Pancreas (tissue), 10 donors: ENCODE data around the gene SNX7. TPM values are rescaled to one million over a fixed set of nuclear protein-coding genes. Genes with fewer than 3 reads are reported as not detected.

Experiments used
- ATAC-seq, 4 donors: fragments of 200-7000 bp; cut with Tn5 transposase; one replicate each; pipeline versions ENCODE4 v1.8.0 to v1.9.1; 2020; ENCODE audit warnings: mild to moderate bottlenecking in 4 of 4, moderate library complexity in 4 of 4
- DNase-seq, 6 donors: peaks; one replicate each; pipeline ENCODE4 v3.0.0-alpha.2; 2020
- FAIRE-seq: peaks from 2 replicates; lab custom pipeline; 2012; peaks lifted over from hg19 to GRCh38; lab: Jason Lieb, UNC
- H3K27ac ChIP-seq, 4 donors: fragments of 200-600 bp; sonication (generic); 1 replicate in 3 of 4; 2 replicates in 1 of 4; pipeline versions ENCODE4 v1.5.0 to v1.8.0; 2020
- H3K27me3 ChIP-seq, 4 donors: fragments of 200-600 bp; one replicate each; pipeline ENCODE4 v1.8.0; 2021
- H3K36me3 ChIP-seq, 3 donors: fragments of 200-600 bp; sonication (generic) in 1 of 3; one replicate each; pipeline versions ENCODE4 v1.5.0 to v1.8.0; 2020 to 2021
- H3K4me1 ChIP-seq, 3 donors: fragments of 200-600 bp; one replicate each; pipeline ENCODE4 v1.8.0; 2021
- H3K4me3 ChIP-seq, 4 donors: fragments of 200-600 bp; sonication (generic) in 2 of 4; one replicate each; pipeline versions ENCODE4 v1.5.0 to v1.8.0; 2020 to 2021
- H3K9me3 ChIP-seq, 4 donors: fragments of 200-600 bp; one replicate each; pipeline ENCODE4 v1.8.0; 2021
- WGBS, 2 donors: extraction: QIAGEN DNeasy Blood & Tissue Kit; methylation state at CpG; one replicate each; pipeline ENCODE4 v1.1.7; 2013; 5-methylcytosine and 5-hydroxymethylcytosine counted together
- intact Hi-C, 3 donors: fragments of 100-400 bp; cut with DNase I; formaldehyde crosslinking; loops; one replicate each; pipeline versions ENCODE4 v1.11.1 to v1.14.2; 2022
- polyA plus RNA-seq, 2 donors: library from polyadenylated mRNA; stranded (reverse); fragments of 200-250 nt; gene quantifications; one replicate each; pipeline ENCODE4 v1.2.3, GENCODE V29; 2013
- total RNA-seq, 6 donors: library from RNA; stranded (reverse); fragmentation: NEBNext Ultra II Directional in 4 of 6; extraction: Animal tissue kit (Norgen Biotek cat#: 25700) in 4 of 6; gene quantifications; one replicate each; pipeline versions ENCODE4 v1.2.1 to v1.2.4, GENCODE V29; 2021 to 2023
- TF ChIP-seq, protein P1 (sequence below), 4 donors: fragments of 200-600 bp; sonication (generic) in 3 of 4; IDR thresholded peaks; one replicate each; pipeline versions ENCODE4 v1.5.0 to v1.8.0; 2021; ENCODE audit warnings: antibody characterized with exemption in 4 of 4
- donor health status: healthy with polysubstance abuse.
- donor health status: DM: no; HTN: no; CAD: no; lungs with moderate emphysema.
- donor health status: DM: no; HTN: no; CAD: no.
- donor health status: control.
- donor health status: control.
- donor health status: Bipolar disorder and iron deficiency.
- donor health status: DM: yes; HTN: yes; CAD: no.
- donor health status: DM: no; HTN: no; CAD: no.
- donor health status: DM: no; HTN: no; CAD: no.
- donor health status: DM: yes; HTN: yes; CAD: no.

SNX7 gene
- total and polyA plus RNA-seq, 8 donors = 3.2 to 18.3 (median 9.1) TPM

DNA sequence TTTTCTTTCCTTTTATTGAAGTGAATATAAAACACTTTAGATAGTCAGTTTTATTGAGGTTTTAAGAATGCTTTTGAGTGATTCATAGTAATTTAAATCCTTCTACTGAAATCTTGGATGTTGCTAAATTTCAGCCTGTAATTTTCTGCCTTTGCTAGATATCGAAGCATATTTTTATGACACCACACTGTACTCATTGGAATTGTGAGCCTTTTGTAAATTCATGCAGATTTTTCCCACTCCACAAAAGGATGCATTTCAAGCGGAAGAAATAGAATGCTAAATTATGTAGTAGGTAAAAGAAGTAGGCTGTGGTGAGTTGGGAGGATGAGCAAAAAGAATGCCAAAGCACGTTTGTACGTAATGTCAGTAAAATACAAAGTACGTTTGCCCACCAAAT lies 13.8 kb downstream of the SNX7 start:
- TF ChIP-seq, protein P1, sequence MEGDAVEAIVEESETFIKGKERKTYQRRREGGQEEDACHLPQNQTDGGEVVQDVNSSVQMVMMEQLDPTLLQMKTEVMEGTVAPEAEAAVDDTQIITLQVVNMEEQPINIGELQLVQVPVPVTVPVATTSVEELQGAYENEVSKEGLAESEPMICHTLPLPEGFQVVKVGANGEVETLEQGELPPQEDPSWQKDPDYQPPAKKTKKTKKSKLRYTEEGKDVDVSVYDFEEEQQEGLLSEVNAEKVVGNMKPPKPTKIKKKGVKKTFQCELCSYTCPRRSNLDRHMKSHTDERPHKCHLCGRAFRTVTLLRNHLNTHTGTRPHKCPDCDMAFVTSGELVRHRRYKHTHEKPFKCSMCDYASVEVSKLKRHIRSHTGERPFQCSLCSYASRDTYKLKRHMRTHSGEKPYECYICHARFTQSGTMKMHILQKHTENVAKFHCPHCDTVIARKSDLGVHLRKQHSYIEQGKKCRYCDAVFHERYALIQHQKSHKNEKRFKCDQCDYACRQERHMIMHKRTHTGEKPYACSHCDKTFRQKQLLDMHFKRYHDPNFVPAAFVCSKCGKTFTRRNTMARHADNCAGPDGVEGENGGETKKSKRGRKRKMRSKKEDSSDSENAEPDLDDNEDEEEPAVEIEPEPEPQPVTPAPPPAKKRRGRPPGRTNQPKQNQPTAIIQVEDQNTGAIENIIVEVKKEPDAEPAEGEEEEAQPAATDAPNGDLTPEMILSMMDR (IDR thresholded peaks at IDR 0.05) = no peak
- intact Hi-C loops = no loop called here
- Histone ChIP-seq H3K36me3 (no peaks in the 10 kb centered on the region), H3K4me1 (no peaks in the 10 kb centered on the region), H3K27ac (no peak overlapping the region), H3K27me3 (no peaks in the 10 kb centered on the region), H3K4me3 (no peak overlapping the region), H3K9me3 (no peaks in the 10 kb centered on the region)
- FAIRE-seq = no peak
- WGBS, 2 donors = 94% methylated on average over 5 of the region's 5 CpGs
- ATAC-seq = no peak
- DNase-seq = no peak

DNA sequence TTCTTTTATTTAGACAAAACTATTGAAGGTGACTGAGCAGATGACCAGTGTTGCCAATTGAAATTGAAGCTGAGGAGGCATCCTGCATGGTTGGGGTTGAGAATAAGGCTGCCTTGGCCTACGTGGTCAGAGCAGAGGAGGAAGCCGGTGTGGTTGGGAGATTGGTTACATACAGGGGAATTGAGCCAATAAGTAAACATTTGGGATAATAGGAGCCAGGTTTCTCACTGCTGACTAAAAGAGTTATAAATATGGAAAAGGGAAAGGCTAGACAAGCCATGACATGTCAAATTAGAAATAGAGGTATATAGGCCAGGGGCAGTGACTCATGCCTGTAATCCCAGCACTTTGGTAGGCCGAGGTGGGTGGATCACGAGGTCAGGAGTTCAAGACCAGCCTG lies 15.8 kb downstream of the SNX7 start:
- no peak for FAIRE-seq
- no peak overlapping the region for H3K27ac ChIP-seq

DNA sequence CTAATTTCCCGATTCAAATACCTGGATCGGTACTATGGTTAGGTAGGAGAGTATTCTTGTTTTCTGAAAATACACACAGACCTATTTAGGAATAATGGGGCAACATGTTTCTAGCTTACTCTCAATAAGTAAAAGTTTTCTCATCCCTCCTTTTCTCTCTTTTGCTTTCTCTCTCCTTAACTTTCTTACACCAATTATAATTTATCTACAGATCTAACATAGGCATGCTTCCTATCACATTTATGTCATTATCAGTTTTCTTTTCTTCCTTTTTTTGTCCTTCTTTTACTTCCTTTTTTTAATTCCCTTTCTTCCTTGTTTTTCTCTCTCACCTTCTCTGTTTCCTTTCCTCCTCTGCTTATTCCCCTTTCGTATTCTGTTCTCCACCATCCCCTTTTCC lies 20.3 kb downstream of the SNX7 start:
- WGBS, 2 donors = 99% methylated on average over 3 of the region's 3 CpGs
- no peak for FAIRE-seq

More for the DNA sequence above, 15.8 kb downstream of the SNX7 start:
- Histone ChIP-seq H3K4me1 (no peaks in the 10 kb centered on the region), H3K4me3 (no peak overlapping the region), H3K36me3 (no peaks in the 10 kb centered on the region), H3K9me3 (no peaks in the 10 kb centered on the region), H3K27me3 (no peaks in the 10 kb centered on the region)
- TF ChIP-seq, protein P1 (IDR thresholded peaks at IDR 0.05) = no peak
- DNase-seq (peak in 1 of 6 donors; percentile 16), ATAC-seq (peak; percentile 66 to 90 (median 79))
- WGBS, 2 donors = 56 to 72% methylated on average over 4 of the region's 4 CpGs
- intact Hi-C loops = no loop called here

DNA sequence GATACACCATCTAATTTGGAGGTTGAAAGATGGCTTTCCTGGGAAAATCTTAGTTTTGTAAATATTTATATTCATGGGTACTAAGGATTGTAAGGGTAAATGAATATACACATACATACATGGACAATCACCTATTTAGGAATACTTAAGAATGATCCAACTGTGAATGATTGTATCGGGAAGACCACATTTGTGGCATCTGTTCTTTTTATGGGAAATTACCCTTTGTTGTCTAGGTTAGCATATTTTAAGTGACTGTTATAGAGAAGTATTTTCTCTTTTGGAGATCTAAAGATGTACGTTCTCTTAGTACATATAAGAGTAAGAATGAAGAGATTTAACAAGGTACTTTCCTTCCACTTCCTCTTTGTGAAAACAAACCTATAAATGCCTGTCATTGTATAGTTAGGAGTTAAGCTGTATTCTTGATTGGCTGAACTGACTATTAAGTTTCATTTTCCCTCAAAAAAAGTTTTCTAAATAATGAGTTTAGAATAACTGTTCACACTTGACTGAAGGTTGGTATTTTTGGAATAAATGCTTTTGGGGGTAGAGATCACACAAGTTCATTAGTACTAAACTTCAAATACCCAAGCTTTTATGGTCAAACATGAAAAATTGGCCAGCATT lies 26.7 kb downstream of the SNX7 start:
- FAIRE-seq (no peak), DNase-seq (no peak), ATAC-seq (no peak)
- no peaks in the 10 kb centered on the region for H3K27me3 ChIP-seq
- peaks cover 0 to 9% (median 4%) of the 10 kb centered on the region in 3 donors for H3K36me3 ChIP-seq
- no peak overlapping the region for H3K27ac ChIP-seq
- no peaks in the 10 kb centered on the region for H3K4me1 ChIP-seq
- intact Hi-C loops = no loop called here
- no peak overlapping the region for H3K4me3 ChIP-seq
- TF ChIP-seq, protein P1 (IDR thresholded peaks at IDR 0.05) = no peak
- WGBS, 2 donors = 94 to 98% methylated on average over 2 of the region's 2 CpGs
- no peaks in the 10 kb centered on the region for H3K9me3 ChIP-seq

More for the DNA sequence above, 20.3 kb downstream of the SNX7 start:
- Histone ChIP-seq H3K9me3 (no peaks in the 10 kb centered on the region), H3K27me3 (no peaks in the 10 kb centered on the region), H3K27ac (no peak overlapping the region), H3K36me3 (peaks cover 0 to 9% (median 4%) of the 10 kb centered on the region in 3 donors), H3K4me1 (no peaks in the 10 kb centered on the region), H3K4me3 (no peak overlapping the region)
- no peak for DNase-seq
- intact Hi-C loops = no loop called here
- TF ChIP-seq, protein P1 (IDR thresholded peaks at IDR 0.05) = no peak
- ATAC-seq = no peak

DNA sequence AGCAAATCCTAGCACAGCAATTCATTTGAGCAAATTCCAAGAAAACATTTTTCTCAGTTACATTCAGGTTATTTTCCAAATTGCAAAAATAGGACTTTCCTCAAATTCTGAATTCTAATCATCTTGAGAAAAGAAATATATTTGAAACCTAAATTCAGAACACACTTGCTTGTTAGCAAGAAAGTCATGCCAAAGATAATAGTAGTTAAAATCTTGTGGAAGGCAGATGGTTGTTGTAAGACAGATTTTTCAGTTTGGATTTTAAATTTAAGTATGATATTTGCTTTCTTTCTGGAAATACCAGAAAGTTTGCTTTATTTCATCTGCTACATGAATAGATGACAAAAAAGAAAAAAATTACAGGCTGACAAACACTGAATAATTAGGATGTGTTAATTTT lies 29.1 kb downstream of the SNX7 start:
- no peak for DNase-seq
- FAIRE-seq = no peak
- intact Hi-C loops = no loop called here
- TF ChIP-seq, protein P1 (IDR thresholded peaks at IDR 0.05) = no peak
- ATAC-seq = no peak
- H3K4me3 ChIP-seq = no peak overlapping the region
- H3K4me1 ChIP-seq = no peaks in the 10 kb centered on the region
- H3K27me3 ChIP-seq = no peaks in the 10 kb centered on the region
- H3K27ac ChIP-seq = no peak overlapping the region
- peaks cover 0 to 3% (median 0%) of the 10 kb centered on the region in 3 donors for H3K36me3 ChIP-seq
- H3K9me3 ChIP-seq = no peaks in the 10 kb centered on the region
